ENCODE results near the gene AIF1.

- TF ChIP-seq ZNF274 (IDR thresholded peaks at IDR 0.05; ENCODE audit: low read depth, low read length) = no peak
- TF ChIP-seq SUZ12 (IDR thresholded peaks at IDR 0.05; ENCODE audit: extremely low read depth, insufficient read depth, insufficient read length) = no peak
- no peak for TF ChIP-seq YY1 (IDR thresholded peaks at IDR 0.05; ENCODE audit: insufficient read depth, insufficient read length)
These were observed 46.5 kb upstream of the AIF1 start for GRCh38 chr6:31568537-31568961.

Data from NT2/D1 (cell line).